Measurements from ENCODE around the gene ZNF618. TPM values are rescaled to one million over a fixed set of nuclear protein-coding genes. Genes with fewer than 3 reads are reported as not detected.
A peak's percentile ranks its signal among the peaks of the same experiment; 100 is the strongest.

The ZNF618 gene
- total RNA-seq, 2 donors from 2014 or later, result 11.9 to 17.1 TPM

DNA sequence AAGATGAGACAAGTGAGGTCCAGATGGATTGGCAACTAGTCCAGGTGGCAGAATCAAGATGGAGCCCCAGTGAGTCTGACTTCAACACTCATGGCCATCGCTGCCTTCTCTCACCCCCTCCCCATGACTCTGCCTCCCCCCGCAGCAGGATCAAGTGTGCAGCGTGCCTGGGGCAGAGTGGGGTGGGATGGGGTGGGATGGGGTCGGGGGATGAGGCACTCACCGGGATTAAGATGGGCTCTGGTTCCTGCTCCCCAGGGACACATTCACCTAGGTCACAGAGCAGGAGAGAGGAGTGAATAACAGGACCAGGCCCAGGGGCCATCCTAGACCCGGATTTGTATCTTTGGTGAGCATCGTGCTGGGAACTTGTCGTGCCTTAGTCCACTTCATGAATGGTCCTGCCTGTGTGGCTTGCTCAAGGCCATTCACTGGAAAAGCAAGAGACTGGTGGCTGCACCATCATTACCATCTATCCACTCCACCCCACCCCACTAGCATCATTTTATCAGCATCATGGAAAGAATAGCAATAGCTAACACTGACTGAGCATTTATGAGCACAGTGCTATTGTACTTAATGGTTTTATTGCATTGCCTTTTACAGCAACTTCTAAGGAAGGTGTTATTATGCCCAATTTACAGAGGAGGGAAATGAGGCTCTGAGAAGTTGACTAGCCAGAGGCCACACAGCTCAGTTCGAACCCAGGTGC, 193.5 kb downstream of the ZNF618 start:
- peak in 1 of 4 donors; percentile 9 for DNase-seq
- intact Hi-C loops (cut with DNase I), result no loop called here
- H3K36me3 ChIP-seq (replicated peaks in 1 of 2; ENCODE audit: insufficient read depth in 1 of 2, low read depth in 2 of 2), result no peaks in the 10 kb centered on the region

DNA sequence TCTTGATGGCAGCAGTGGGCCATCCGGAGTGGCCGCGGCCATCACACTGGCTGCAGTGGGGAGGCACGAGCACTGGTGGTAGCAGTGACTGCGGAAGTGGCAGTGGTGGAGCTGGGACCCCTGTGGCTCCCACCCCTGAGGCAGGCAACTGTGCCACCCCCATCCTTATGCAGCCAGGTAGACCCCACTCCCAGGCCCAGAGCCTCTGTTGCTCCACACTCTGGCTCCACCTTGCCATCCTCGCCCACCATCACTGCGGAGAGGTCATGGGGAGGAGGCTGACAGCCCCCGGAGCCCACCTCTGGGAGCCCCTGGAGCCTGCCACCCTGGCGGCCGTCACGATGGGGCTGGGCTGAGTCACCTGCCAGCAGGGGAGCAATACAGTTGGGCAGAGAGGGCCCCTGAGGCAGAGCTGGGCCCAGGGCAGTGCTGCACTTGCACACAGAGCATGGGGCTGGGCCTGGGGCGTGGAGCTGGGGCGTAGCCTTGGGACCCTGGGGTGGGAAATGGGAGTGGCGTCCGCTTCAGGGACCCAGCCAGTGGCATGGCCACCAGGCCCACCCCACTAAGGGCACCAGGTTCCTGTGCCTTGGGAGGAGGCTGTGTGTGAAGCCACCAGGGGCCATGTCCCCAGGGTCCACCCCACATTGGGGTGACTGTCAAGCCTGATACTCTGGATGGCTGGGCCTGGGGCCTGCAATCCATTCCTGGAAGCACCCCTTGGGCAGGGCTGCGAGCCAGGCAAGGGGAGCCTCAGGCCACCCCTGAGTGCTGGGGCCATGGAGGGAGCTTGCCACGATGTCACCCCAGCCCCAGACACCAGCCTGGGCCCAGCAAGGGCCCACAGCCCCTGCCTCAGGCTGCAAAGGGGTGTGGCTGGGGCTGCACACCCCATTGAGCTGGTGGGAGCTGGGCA, 194.3 kb downstream of the ZNF618 start:
- Histone ChIP-seq H3K36me3 (replicated peaks in 1 of 2; ENCODE audit: insufficient read depth in 1 of 2, low read depth in 2 of 2) (no peaks in the 10 kb centered on the region), H3K27me3 (no peaks in the 10 kb centered on the region), H3K4me1 (peaks cover 13% of the 10 kb centered on the region), H3K27ac (no peak overlapping the region), H3K9me3 (no peaks in the 10 kb centered on the region), H3K4me3 (no peak overlapping the region)
- ATAC-seq (peak; percentile 7), DNase-seq (no peak)
- intact Hi-C loops (cut with DNase I), result no loop called here
- WGBS, 2 donors, result 89 to 100% methylated on average over 7 to 16 of the region's 17 CpGs
- TF ChIP-seq, protein P1, sequence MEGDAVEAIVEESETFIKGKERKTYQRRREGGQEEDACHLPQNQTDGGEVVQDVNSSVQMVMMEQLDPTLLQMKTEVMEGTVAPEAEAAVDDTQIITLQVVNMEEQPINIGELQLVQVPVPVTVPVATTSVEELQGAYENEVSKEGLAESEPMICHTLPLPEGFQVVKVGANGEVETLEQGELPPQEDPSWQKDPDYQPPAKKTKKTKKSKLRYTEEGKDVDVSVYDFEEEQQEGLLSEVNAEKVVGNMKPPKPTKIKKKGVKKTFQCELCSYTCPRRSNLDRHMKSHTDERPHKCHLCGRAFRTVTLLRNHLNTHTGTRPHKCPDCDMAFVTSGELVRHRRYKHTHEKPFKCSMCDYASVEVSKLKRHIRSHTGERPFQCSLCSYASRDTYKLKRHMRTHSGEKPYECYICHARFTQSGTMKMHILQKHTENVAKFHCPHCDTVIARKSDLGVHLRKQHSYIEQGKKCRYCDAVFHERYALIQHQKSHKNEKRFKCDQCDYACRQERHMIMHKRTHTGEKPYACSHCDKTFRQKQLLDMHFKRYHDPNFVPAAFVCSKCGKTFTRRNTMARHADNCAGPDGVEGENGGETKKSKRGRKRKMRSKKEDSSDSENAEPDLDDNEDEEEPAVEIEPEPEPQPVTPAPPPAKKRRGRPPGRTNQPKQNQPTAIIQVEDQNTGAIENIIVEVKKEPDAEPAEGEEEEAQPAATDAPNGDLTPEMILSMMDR (IDR thresholded peaks at IDR 0.05), result no peak
- TF ChIP-seq POLR2A (IDR thresholded peaks at IDR 0.05), result no peak

More for the DNA sequence above, 193.5 kb downstream of the ZNF618 start:
- H3K9me3 ChIP-seq, result no peaks in the 10 kb centered on the region
- no peak for ATAC-seq
- no peaks in the 10 kb centered on the region for H3K27me3 ChIP-seq
- WGBS, 2 donors, result 89 to 92% methylated on average over 7 to 8 of the region's 9 CpGs
- no peak overlapping the region for H3K4me3 ChIP-seq
- no peak overlapping the region for H3K27ac ChIP-seq
- TF ChIP-seq, protein P1 (IDR thresholded peaks at IDR 0.05), result no peak
- no peak for TF ChIP-seq POLR2A (IDR thresholded peaks at IDR 0.05)
- peaks cover 12% of the 10 kb centered on the region for H3K4me1 ChIP-seq

DNA sequence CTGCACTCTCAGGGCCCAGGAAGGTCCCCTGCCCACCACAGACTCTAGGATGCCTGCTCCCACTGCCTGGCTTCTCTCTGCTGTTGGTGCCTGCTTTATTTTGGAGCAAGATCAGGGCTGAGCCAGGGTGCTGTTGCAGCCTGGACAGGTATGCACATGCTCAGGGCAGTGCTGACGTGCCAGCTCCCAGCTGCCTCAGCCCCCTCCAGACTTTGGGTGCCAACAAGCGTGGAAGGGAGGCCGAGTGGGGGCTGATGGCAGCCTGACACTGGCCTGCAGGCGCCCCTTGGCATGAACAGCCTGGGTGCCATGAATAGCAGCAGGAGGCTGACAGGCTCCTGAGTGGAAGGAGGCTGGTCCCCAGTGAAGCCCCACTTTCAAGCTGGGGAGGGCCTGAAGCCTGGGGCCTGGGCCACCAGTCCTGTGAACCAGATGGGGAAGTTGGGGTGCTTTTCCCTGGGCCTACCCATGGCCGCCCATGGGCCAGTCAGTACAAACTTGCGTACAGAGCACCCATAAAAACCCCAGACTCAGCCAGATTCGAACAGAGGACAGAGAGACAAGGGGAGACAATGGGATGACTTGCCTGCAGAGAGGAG, 195.2 kb downstream of the ZNF618 start:
- DNase-seq (no peak), ATAC-seq (no peak)
- no peaks in the 10 kb centered on the region for H3K36me3 ChIP-seq (replicated peaks in 1 of 2; ENCODE audit: insufficient read depth in 1 of 2, low read depth in 2 of 2)
- no peaks in the 10 kb centered on the region for H3K9me3 ChIP-seq
- intact Hi-C loops (cut with DNase I), result no loop called here
- peaks cover 16% of the 10 kb centered on the region for H3K4me1 ChIP-seq
- TF ChIP-seq, protein P1 (IDR thresholded peaks at IDR 0.05), result no peak
- no peak for TF ChIP-seq POLR2A (IDR thresholded peaks at IDR 0.05)
- 86 to 89% methylated on average over 3 to 7 of the region's 7 CpGs for WGBS, 2 donors
- no peaks in the 10 kb centered on the region for H3K27me3 ChIP-seq
- no peak overlapping the region for H3K27ac ChIP-seq
- H3K4me3 ChIP-seq, result no peak overlapping the region

DNA sequence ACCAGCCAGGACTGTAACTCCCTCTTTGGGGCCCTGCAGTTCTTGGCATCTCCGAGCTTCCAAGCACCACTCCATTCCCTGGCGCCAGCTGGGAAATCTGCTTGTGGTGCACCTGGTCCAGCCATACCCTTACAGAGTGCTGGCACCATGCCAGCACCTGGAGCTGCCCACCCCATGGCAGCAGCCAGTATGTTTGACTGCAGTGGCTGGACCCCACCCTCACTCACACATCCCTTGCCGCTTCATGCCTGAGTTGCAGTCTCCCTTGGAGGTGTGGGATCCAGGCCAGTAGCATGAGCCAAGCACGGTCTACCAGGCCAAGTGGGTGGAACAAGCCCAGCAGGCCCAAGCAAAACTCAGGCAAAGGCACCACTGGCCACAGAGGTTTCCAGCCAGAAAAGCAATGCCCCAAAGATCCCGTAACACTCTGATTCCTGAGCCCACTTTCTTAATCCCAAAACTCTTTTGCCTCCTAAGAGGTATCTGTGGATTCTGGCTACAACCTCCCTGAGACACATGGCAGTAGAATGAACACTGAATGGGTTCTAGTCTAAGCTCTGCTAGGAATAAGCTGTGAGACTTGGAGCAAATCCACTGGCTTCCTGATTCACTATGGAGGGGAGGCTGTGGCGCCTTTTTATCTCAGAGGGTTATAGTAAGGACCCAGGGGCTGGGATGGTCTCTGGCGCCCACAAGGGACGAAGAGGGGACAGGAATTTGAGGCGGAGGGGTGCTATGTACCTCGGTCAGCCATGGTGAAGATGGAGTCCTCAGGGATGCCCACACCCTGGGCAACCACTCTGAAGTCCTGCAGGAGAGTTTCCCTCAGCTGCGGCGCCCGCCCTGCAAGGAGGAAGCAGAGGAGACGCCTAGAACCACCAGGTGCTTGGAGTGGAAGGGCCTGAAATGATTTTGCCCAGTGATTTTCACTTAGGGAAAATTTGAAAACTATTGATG, 196.4 kb downstream of the ZNF618 start:
- WGBS, 2 donors, result 56 to 77% methylated on average over 12 of the region's 14 CpGs
- intact Hi-C loops (cut with DNase I), result no loop called here
- peaks cover 19% of the 10 kb centered on the region for H3K4me1 ChIP-seq

More for the DNA sequence above, 196.4 kb downstream of the ZNF618 start:
- Histone ChIP-seq H3K27ac (peak overlapping the region in 2 of 4 donors; percentile 1 to 2), H3K4me3 (no peak overlapping the region), H3K36me3 (replicated peaks in 1 of 2; ENCODE audit: insufficient read depth in 1 of 2, low read depth in 2 of 2) (no peaks in the 10 kb centered on the region), H3K9me3 (no peaks in the 10 kb centered on the region), H3K27me3 (no peaks in the 10 kb centered on the region)
- TF ChIP-seq, protein P1 (IDR thresholded peaks at IDR 0.05), result no peak
- TF ChIP-seq POLR2A (IDR thresholded peaks at IDR 0.05), result no peak
- peak; percentile 78 for ATAC-seq
- peak; percentile 75 to 88 (median 83) for DNase-seq
